HG03439 (cell line): Measurements from ENCODE around the gene KLHL28.

Source experiments
- ATAC-seq: cut with Tn5 transposase; IDR thresholded peaks from one replicate; pipeline ENCODE4 v1.9.1; 2021; ENCODE audit warnings: mild to moderate bottlenecking, moderate library complexity; ENCODE audit not compliant: unreplicated experiment

KLHL28 gene

DNA sequence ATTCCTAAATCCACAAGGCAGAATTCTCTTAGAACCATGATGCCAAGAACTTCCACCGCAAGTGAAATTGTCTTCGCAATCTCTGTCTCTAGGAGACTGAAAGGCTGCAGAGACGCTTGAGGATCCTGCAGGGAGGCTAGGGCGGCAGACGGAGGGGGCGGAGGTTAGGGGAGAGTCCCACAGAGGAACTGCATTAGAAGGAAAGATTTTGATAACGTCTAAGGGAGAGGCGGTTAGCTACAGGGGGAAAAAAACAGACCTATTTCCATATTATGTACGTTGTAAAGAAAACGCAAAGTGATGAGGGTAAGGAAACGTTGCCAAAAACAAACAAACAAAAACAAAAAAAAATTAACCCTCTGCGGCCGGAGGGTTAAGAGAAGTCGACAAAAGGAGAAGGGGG, 595 bp downstream of the KLHL28 start:
- ATAC-seq: peak; percentile 19

GRCh38 chr14:44960646-44961045, 1.1 kb downstream of the KLHL28 start:
- ATAC-seq: no peak

DNA sequence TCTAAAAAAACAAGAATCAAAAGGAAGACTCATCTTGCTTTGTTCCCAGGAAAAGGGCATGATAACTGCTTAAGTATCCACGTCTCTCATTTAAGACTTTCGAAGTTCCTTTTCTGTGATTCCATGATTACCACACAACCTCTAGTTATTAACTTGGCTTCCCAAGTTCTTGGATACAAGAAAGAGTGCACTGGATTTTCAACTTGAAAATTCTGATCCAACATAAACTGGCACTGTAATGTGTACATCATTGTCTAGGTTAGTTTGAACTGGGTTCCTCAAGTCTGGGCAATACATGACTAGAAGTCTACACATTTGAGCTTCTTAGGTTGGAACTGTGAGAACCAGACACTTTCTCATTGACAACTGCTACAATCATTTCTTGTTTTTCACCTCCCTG, 1.6 kb downstream of the KLHL28 start:
- ATAC-seq: no peak

DNA sequence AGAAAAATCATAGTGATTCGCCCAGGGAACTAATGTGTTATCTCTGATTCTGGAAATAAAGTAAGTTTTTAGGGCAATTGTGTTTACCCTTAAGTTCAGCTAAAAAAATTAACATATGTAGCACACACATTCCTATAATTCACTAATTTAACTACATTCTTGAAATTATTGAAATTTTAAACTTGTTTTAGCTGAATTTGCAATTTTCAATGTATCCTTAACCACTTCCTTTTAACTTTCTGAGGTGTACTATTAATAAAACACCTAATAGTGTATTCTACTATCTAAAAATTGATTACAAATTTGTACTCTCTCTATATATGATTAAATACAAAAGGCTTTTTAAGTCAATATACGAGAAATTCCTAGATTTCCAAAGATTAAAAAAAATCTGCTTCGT, 2.2 kb downstream of the KLHL28 start:
- ATAC-seq: no peak

- no peak for ATAC-seq
Measured at GRCh38 chr14:44956866-44957265, 4.9 kb downstream of the KLHL28 start.

- no peak for ATAC-seq
Measured at GRCh38 chr14:44955528-44955927, 6.2 kb downstream of the KLHL28 start.

DNA sequence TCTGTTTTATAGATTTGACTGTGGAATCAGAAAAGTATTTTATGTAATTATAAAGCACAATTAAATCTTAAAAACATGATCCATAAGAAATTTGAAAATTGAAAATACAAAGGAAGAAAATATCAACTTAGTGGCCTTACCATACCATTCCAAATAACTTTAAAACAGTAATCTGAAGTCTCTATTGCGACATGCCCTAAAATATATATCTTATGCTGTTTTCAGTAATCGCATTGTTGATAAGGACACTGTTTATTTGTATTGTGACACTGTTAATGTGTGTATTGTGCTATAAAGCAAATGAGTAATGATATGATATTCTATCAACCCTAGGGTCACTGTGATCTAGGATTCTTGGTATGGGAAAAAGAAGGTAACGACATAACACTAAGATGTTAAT, 7.0 kb downstream of the KLHL28 start:
- no peak for ATAC-seq

- no peak for ATAC-seq
Measured at GRCh38 chr14:44952391-44953110, 9.2 kb downstream of the KLHL28 start.

GRCh38 chr14:44951051-44951450, 10.7 kb downstream of the KLHL28 start:
- no peak for ATAC-seq

DNA sequence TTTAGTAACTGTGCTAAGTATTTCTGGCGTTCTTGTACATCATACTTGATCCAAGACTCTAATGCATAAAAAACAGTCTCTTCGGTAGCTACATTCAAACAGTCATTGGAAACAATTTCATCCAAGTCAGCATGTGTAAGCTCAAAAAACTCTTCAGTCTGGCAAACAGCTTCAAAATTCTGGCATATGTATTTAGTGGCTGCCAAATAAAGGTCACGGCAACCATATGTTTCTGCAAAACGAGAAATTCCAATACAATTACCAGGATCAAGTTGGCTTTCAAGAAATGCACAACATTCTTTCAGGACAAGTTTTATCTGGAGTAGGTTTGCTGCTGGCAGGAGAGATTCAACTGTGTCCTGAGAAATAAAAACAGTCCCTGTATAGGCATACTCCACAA, 16.5 kb downstream of the KLHL28 start:
- ATAC-seq: no peak

GRCh38 chr14:44944107-44944506, 17.6 kb downstream of the KLHL28 start:
- no peak for ATAC-seq

- no peak for ATAC-seq
Measured at GRCh38 chr14:44942436-44942835, 19.3 kb downstream of the KLHL28 start.

GRCh38 chr14:44941591-44941990, 20.2 kb downstream of the KLHL28 start:
- no peak for ATAC-seq

GRCh38 chr14:44940944-44941343, 20.8 kb downstream of the KLHL28 start:
- no peak for ATAC-seq

DNA sequence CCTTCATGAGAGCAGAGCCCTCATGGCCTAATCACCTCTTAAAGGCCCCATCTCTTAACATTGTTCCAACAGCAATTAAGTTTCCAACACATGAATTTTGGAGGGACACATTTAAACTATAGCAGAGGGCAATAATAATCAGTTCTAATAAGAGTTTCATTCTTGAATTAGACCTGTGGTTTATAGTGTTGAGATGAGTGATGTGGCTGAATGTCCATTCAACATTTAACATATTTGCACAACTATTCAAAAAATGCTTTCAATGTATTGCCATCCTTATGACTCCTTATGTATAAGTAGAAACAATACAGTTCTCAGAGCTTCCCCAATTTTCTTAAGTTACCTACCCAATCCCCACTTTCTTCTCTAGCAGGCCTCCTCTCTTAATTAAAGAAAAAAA, 21.5 kb downstream of the KLHL28 start:
- no peak for ATAC-seq

DNA sequence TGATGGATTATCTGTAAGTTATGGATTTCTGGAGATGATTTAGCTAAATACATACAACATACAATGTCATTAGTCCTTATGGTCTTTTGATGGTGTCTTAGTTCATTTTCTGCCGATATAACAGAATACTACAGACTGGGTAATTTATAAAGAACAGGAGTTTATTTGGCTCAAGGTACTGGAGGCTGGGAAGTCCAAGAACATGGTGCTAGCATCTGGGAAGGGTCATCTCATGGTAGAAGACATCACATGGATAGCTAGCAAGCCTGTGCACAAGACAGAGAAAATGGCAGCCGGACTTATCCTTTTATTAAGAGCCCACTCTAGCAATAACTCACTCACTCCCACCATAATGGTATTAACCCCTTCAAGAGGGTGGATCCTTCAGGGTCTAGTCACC, 24.2 kb downstream of the KLHL28 start:
- ATAC-seq: no peak

DNA sequence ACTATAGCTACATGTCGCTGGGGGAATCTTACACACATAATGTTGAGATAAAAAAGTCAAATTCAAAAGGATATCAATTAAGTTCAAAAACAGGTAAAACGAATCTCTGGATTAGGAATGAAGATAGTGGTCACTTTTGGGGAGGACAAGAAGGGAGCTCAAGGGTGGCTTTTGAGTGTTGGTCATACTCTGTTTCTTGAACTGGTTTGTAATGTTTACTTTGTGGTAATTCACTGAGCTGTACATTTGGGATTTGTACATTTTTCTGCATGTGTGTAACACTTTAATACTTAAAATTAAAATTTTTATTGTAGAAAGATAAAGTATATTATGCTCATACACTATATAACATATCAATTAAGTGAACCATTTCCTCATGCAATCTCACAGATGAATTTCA, 26.6 kb downstream of the KLHL28 start:
- ATAC-seq: no peak

DNA sequence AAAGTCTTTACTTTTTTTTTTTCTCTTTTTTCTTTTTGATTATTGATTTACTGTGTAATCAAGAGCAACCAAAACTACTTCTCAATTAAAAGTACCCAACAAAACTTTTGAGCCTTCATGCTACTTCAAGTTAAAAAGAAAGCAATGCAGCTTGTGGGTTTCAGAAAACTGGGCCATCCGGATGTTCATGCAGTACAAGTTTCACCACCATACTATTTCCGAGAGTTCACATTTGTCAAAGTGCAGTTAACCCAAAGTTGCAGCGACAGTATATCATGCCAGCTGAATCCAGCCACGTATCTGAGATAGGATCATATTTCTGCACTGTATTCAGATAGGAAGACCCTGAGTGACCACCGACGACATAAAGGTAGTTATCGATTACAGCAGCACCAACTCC, 33.0 kb downstream of the KLHL28 start:
- ATAC-seq: no peak

- no peak for ATAC-seq
Measured at GRCh38 chr14:44914849-44915248, 46.9 kb downstream of the KLHL28 start.

DNA sequence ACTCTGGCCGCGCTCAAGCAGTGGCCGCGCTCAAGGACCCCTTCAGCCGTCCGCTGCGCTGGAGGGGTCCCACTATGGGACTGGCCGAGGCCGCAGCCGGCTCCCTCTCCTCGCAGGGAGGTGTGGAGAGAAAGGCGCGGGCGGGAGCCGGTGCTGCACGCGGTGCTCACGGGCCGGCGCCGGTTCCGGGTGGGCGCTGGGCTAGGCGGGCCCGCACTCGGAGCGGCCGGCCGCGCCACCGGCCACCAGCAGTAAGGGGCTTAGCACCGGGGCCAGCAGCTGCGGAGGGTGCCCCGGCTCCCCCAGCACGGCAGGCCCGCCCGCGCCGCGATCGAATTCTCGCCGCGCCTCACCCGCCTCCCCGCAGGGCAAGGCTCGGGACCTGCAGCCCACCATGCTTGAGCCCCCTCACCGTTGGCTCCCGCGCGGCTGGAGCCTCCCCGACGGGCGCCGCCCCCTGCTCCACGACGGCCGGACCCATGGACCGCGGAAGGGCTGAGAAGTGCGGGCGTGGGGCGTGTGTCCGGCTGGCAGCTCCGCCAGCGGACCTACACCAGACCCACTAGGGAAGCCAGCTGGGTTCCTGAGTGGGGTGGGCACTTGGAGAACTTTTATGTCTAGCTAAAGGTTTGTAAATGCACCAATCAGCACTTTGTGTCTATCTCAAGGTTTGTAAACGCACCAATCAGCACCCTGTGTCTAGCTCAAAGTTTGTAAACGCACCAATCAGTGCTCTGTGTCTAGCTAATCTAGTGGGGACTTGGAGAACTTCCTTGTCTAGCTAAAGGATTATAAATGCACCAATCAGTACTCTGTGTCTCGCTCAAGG, 49.5 kb downstream of the KLHL28 start:
- no peak for ATAC-seq

DNA sequence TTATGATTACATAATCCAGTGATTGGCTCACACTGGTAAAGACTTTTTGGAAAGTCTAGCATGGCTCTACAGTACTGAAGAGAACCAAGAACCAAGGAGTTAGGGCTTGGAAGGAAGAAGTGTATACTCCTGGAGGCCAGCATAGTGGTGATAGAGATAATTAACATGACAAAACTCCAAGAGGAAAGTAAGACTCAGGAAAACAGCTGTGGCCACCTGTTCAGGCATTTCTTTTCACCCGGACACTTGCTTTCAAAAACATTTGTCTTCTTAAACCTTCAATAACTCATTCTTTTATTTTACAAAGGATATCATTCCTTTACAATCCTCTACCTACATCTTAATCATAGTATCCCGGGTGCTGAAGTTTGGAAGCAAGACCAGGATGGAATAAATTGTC, 50.9 kb downstream of the KLHL28 start:
- ATAC-seq: no peak

- no peak for ATAC-seq
Measured at GRCh38 chr14:44901696-44902095, 60.1 kb downstream of the KLHL28 start.
